HepG2 (cell line): ENCODE data around the gene GPR15LG. TPM values are rescaled to one million over a fixed set of nuclear protein-coding genes. Genes with fewer than 3 reads are reported as not detected.

ENCODE experiments used
- ATAC-seq: fragments of 200-7000 bp; cut with Tn5 transposase; 3 replicates; pipeline ENCODE4 v1.9.1; 2020; ENCODE audit warnings: mild to moderate bottlenecking, moderate library complexity
- BruUV-seq: library from RNA; stranded (reverse); fragments of 400-500 nt; replicated peaks from 2 replicates; lab custom pipeline; 2021; lab: Mats Ljungman, UMichigan
- CTCF ChIA-PET: fragments of 300-600 bp; formaldehyde crosslinking; extraction: SDS; loops from one replicate; lab custom pipeline; 2021; ENCODE audit warnings: low total read pairs, inconsistent platforms, low intra/inter-chr PET ratio; lab: Yijun Ruan, JAX
- POLR2A ChIA-PET: fragments of 350-600 bp; sonication (Branson Sonifier 250); formaldehyde crosslinking; loops from one replicate; lab custom pipeline; 2020; ENCODE audit warnings: antibody characterized with exemption, inconsistent platforms; lab: Yijun Ruan, JAX
- DNase-seq: peaks from one replicate; pipeline ENCODE4 v3.0.0-alpha.2; 2015; ENCODE audit warnings: low spot score
- FAIRE-seq: peaks from 3 replicates; lab custom pipeline; 2011; peaks lifted over from hg19 to GRCh38; lab: Jason Lieb, UNC
- H2AFZ ChIP-seq: one replicate; pipeline ENCODE4 v1.6.1; 2011; ENCODE audit warnings: low read length, inconsistent platforms
- H3K27ac ChIP-seq: fragments of 300-600 bp; 3 replicates; pipeline ENCODE4 v1.8.0; 2011; ENCODE audit warnings: mixed run types, mild to moderate bottlenecking, mixed read lengths, low read length, inconsistent platforms; ENCODE audit not compliant: insufficient read depth; ENCODE audit errors: extremely low read length
- H3K27me3 ChIP-seq, 2 experiments: fragments of 200-600 bp in 1 of 2; 2 replicates in 1 of 2; 3 replicates in 1 of 2; pipeline versions ENCODE4 v1.6.0 to v1.8.0; 2011; ENCODE audit warnings: low read length in 2 of 2, mild to moderate bottlenecking in 2 of 2, moderate library complexity in 2 of 2, inconsistent platforms in 1 of 2; ENCODE audit not compliant: insufficient read depth in 2 of 2, control insufficient read depth in 1 of 2
- H3K36me3 ChIP-seq, 2 experiments: fragments of 200-600 bp in 1 of 2; replicated peaks in 1 of 2; 2 replicates in 1 of 2; 3 replicates in 1 of 2; pipeline versions ENCODE4 v1.5.1 to v1.8.0; 2011; ENCODE audit warnings: low read length in 2 of 2, inconsistent platforms in 1 of 2; ENCODE audit not compliant: insufficient read depth in 2 of 2, control insufficient read depth in 1 of 2
- H3K4me1 ChIP-seq: 2 replicates; pipeline ENCODE4 v1.5.1; 2012; ENCODE audit warnings: low read length, inconsistent platforms; ENCODE audit not compliant: insufficient read depth
- H3K4me2 ChIP-seq: 2 replicates; pipeline ENCODE4 v1.6.0; 2011; ENCODE audit warnings: low read depth, low read length, inconsistent platforms
- H3K4me3 ChIP-seq, 3 experiments: fragments of 200-600 bp in 1 of 3; sonication (generic), shearing (Covaris generic) in 1 of 3; replicated peaks in 1 of 3; 2 replicates each; pipeline ENCODE4 v1.5.1; 2011 to 2016; ENCODE audit warnings: low read length in 3 of 3, inconsistent platforms in 2 of 3, low read depth in 2 of 3, mild to moderate bottlenecking in 2 of 3, control low read depth in 1 of 3, mixed read lengths in 1 of 3; ENCODE audit not compliant: insufficient read depth in 1 of 3
- H3K79me2 ChIP-seq: one replicate; pipeline ENCODE4 v1.6.1; 2011; ENCODE audit warnings: low read length, inconsistent platforms; ENCODE audit not compliant: insufficient read depth
- H3K9ac ChIP-seq: 2 replicates; pipeline ENCODE4 v1.6.0; 2011; ENCODE audit warnings: mild to moderate bottlenecking, low read depth, low read length, inconsistent platforms; ENCODE audit not compliant: insufficient read depth
- H3K9me3 ChIP-seq: 2 replicates; pipeline ENCODE4 v1.5.1; 2012; ENCODE audit warnings: mild to moderate bottlenecking, low read length
- H4K20me1 ChIP-seq: 2 replicates; pipeline ENCODE4 v1.6.0; 2011; ENCODE audit warnings: inconsistent platforms, mild to moderate bottlenecking, low read length, moderate library complexity; ENCODE audit not compliant: insufficient read depth
- KLF15 ChIP-seq: sonication (generic); formaldehyde crosslinking; IDR thresholded peaks from 2 replicates; pipeline ENCODE4 v1.8.1; 2023; ENCODE audit warnings: borderline replicate concordance, mild to moderate bottlenecking, inconsistent platforms, missing genetic modification reagents, mixed read lengths
- NFE2 ChIP-seq: sonication (generic); formaldehyde crosslinking; IDR thresholded peaks from 2 replicates; pipeline ENCODE4 v1.4.0; 2020; ENCODE audit warnings: missing genetic modification reagents
- NFYB ChIP-seq: sonication (generic); formaldehyde crosslinking; IDR thresholded peaks from 2 replicates; pipeline ENCODE4 v1.4.0; 2020; ENCODE audit warnings: missing genetic modification reagents
- PLSCR1 ChIP-seq: sonication (generic); formaldehyde crosslinking; IDR thresholded peaks from 2 replicates; pipeline ENCODE4 v1.5.0; 2020; ENCODE audit warnings: missing genetic modification reagents, mild to moderate bottlenecking, borderline replicate concordance
- POGZ ChIP-seq: sonication (generic); formaldehyde crosslinking; IDR thresholded peaks from 2 replicates; pipeline ENCODE4 v1.4.0; 2020; ENCODE audit warnings: mild to moderate bottlenecking, missing genetic modification reagents
- SP1 ChIP-seq, 2 experiments: fragments of 450-650 bp in 1 of 2; sonication (generic) in 1 of 2; formaldehyde crosslinking in 1 of 2; IDR thresholded peaks; 2 replicates each; pipeline versions ENCODE4 v1.4.0 to v1.6.1; 2016 to 2020; ENCODE audit warnings: missing genetic modification reagents in 1 of 2
- THYN1 ChIP-seq: sonication (generic); formaldehyde crosslinking; IDR thresholded peaks from 2 replicates; pipeline ENCODE4 v1.8.1; 2023; ENCODE audit warnings: low read depth, mild to moderate bottlenecking, moderate library complexity, missing genetic modification reagents, borderline replicate concordance
- U2AF1 ChIP-seq: fragments of 200-400 bp; formaldehyde crosslinking; optimal IDR thresholded peaks from 2 replicates; pipeline ENCODE3; 2017; ENCODE audit warnings: mild to moderate bottlenecking, low read depth, low read length
- ZBTB7B ChIP-seq: sonication (generic); formaldehyde crosslinking; IDR thresholded peaks from 2 replicates; pipeline ENCODE4 v1.4.0; 2020; ENCODE audit warnings: missing genetic modification reagents
- ZNF121 ChIP-seq: sonication (generic); formaldehyde crosslinking; IDR thresholded peaks from 2 replicates; pipeline ENCODE4 v1.5.0; 2020; ENCODE audit warnings: mild to moderate bottlenecking, missing genetic modification reagents
- ZNF563 ChIP-seq: sonication (generic); formaldehyde crosslinking; IDR thresholded peaks from 2 replicates; pipeline ENCODE4 v1.8.0; 2022; ENCODE audit warnings: mild to moderate bottlenecking, moderate library complexity, missing genetic modification reagents
- ZNF792 ChIP-seq: IDR thresholded peaks from 2 replicates; pipeline ENCODE4 v1.6.1; 2016
- WGBS: methylation state at CpG from one replicate; pipeline ENCODE4 v1.1.6; 2017; ENCODE audit warnings: low lambda C conversion rate; 5-methylcytosine and 5-hydroxymethylcytosine counted together
- in situ Hi-C: cut with HindIII; loops from 2 replicates; pipeline ENCODE4 v1.10.0; 2017; ENCODE audit warnings: low pct_unique_long_range_greater_than_20kb; ENCODE audit not compliant: extremely low pct_ligation_motif_present
- intact Hi-C: fragments of 100-400 bp; cut with micrococcal nuclease; formaldehyde crosslinking; loops from one replicate; pipeline ENCODE4 v1.10.0; 2022; ENCODE audit not compliant: unreplicated experiment
- polyA plus RNA-seq, 8 experiments: library from polyadenylated mRNA; depleted of rRNA in 3 of 8; stranded (reverse) in 7 of 8; unstranded in 1 of 8; fragments of >200 nt; fragmentation: Illumina TruSeq in 4 of 8; extraction: Trizol in 4 of 8; gene quantifications; 2 replicates each; pipeline versions ENCODE4 v1.2.1 to v1.2.3, GENCODE V29; 2011 to 2016; ENCODE audit warnings: low read depth in 4 of 8, missing spikeins in 1 of 8, mixed read lengths in 1 of 8; ENCODE audit not compliant: insufficient read depth in 1 of 8
- total RNA-seq, 5 experiments: library from RNA; depleted of rRNA; stranded (reverse); fragments of >200 nt; fragmentation: Illumina TruSeq; extraction: Trizol; gene quantifications; 2 replicates each; pipeline ENCODE4 v1.2.3, GENCODE V29; 2016; ENCODE audit warnings: low read depth in 1 of 5
- TF ChIP-seq, protein P1 (sequence below): sonication (generic); formaldehyde crosslinking; IDR thresholded peaks from 2 replicates; pipeline ENCODE4 v1.4.0; 2020; ENCODE audit warnings: missing genetic modification reagents, borderline replicate concordance
- TF ChIP-seq, protein P2 (sequence below): sonication (generic); formaldehyde crosslinking; IDR thresholded peaks from 2 replicates; pipeline ENCODE4 v1.4.0; 2020; ENCODE audit warnings: missing genetic modification reagents

The GPR15LG gene
- total and polyA plus RNA-seq, 2 of the 13 experiments (the other 11 are each of a cell fraction or from before 2014, with no cell fraction given) = not detected

GRCh38 chr10:84198206-84198915 lies 24.8 kb downstream of the GPR15LG start (continued):
- TF ChIP-seq ZNF121 (no peak), PLSCR1 (CRISPR knock-in tag) (no peak), ZBTB7B (CRISPR knock-in tag) (no peak), U2AF1 (no peak), KLF15 (CRISPR knock-in tag) (no peak)

GRCh38 chr10:84200537-84201243 lies 27.1 kb downstream of the GPR15LG start:
- H2AFZ ChIP-seq = no peak overlapping the region
- TF ChIP-seq POGZ (no peak), THYN1 (CRISPR knock-in tag) (no peak), SP1 (IDR thresholded peaks at IDR 0.05) (no peak), SP1 (CRISPR knock-in tag; IDR thresholded peaks at IDR 0.05) (no peak), NFE2 (CRISPR knock-in tag) (no peak), NFYB (CRISPR knock-in tag) (no peak), ZNF792 (CRISPR knock-in tag) (no peak), ZNF563 (CRISPR knock-in tag) (no peak)
- TF ChIP-seq, protein P1, sequence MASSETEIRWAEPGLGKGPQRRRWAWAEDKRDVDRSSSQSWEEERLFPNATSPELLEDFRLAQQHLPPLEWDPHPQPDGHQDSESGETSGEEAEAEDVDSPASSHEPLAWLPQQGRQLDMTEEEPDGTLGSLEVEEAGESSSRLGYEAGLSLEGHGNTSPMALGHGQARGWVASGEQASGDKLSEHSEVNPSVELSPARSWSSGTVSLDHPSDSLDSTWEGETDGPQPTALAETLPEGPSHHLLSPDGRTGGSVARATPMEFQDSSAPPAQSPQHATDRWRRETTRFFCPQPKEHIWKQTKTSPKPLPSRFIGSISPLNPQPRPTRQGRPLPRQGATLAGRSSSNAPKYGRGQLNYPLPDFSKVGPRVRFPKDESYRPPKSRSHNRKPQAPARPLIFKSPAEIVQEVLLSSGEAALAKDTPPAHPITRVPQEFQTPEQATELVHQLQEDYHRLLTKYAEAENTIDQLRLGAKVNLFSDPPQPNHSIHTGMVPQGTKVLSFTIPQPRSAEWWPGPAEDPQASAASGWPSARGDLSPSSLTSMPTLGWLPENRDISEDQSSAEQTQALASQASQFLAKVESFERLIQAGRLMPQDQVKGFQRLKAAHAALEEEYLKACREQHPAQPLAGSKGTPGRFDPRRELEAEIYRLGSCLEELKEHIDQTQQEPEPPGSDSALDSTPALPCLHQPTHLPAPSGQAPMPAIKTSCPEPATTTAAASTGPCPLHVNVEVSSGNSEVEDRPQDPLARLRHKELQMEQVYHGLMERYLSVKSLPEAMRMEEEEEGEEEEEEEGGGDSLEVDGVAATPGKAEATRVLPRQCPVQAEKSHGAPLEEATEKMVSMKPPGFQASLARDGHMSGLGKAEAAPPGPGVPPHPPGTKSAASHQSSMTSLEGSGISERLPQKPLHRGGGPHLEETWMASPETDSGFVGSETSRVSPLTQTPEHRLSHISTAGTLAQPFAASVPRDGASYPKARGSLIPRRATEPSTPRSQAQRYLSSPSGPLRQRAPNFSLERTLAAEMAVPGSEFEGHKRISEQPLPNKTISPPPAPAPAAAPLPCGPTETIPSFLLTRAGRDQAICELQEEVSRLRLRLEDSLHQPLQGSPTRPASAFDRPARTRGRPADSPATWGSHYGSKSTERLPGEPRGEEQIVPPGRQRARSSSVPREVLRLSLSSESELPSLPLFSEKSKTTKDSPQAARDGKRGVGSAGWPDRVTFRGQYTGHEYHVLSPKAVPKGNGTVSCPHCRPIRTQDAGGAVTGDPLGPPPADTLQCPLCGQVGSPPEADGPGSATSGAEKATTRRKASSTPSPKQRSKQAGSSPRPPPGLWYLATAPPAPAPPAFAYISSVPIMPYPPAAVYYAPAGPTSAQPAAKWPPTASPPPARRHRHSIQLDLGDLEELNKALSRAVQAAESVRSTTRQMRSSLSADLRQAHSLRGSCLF = no peak
- TF ChIP-seq, protein P2, sequence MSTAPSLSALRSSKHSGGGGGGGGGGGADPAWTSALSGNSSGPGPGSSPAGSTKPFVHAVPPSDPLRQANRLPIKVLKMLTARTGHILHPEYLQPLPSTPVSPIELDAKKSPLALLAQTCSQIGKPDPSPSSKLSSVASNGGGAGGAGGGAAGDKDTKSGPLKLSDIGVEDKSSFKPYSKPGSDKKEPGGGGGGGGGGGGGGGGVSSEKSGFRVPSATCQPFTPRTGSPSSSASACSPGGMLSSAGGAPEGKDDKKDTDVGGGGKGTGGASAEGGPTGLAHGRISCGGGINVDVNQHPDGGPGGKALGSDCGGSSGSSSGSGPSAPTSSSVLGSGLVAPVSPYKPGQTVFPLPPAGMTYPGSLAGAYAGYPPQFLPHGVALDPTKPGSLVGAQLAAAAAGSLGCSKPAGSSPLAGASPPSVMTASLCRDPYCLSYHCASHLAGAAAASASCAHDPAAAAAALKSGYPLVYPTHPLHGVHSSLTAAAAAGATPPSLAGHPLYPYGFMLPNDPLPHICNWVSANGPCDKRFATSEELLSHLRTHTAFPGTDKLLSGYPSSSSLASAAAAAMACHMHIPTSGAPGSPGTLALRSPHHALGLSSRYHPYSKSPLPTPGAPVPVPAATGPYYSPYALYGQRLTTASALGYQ (CRISPR knock-in tag) = no peak

More at GRCh38 chr10:84200537-84201243, 27.1 kb downstream of the GPR15LG start:
- no peak overlapping the region for H3K4me2 ChIP-seq
- intact Hi-C loops (no loop called here), in situ Hi-C loops (no loop called here)
- H3K27ac ChIP-seq = no peak overlapping the region
- FAIRE-seq (no peak), ATAC-seq (no peak), DNase-seq (no peak)
- no peaks in the 10 kb centered on the region for H3K9me3 ChIP-seq
- H3K36me3 ChIP-seq = no peaks in the 10 kb centered on the region
- POLR2A ChIA-PET = no interaction called here
- CTCF ChIA-PET = no interaction called here
- H3K4me1 ChIP-seq = no peaks in the 10 kb centered on the region
- H3K4me3 ChIP-seq = no peak overlapping the region
- 0% methylated on average over 10 of the region's 11 CpGs for WGBS
- no peak overlapping the region for H3K9ac ChIP-seq
- H4K20me1 ChIP-seq = no peaks in the 10 kb centered on the region
- no TSS peak for BruUV-seq
- peaks cover 8 to 34% of the 10 kb centered on the region in 2 experiments for H3K27me3 ChIP-seq
- no peaks in the 10 kb centered on the region for H3K79me2 ChIP-seq
